HL-60 (cell line): ENCODE measurements around the gene RNASEL.

ENCODE experiments used
- DNase-seq, 2 experiments: peaks; one replicate each; pipeline ENCODE4 v3.0.0-alpha.2; 2010 to 2020; ENCODE audit warnings: low read depth in 1 of 2, low spot score in 1 of 2
- H3K27ac ChIP-seq: fragments of 250-450 bp; sonication (Bioruptor Pico); replicated peaks from 2 replicates; pipeline ENCODE4 v1.5.1; 2020; ENCODE audit warnings: mild to moderate bottlenecking, moderate library complexity
- H3K27me3 ChIP-seq: fragments of 250-450 bp; sonication (Bioruptor Pico); 2 replicates; pipeline ENCODE4 v1.5.1; 2021; ENCODE audit warnings: mild to moderate bottlenecking, moderate library complexity; ENCODE audit not compliant: insufficient read depth, poor library complexity, severe bottlenecking
- H3K4me3 ChIP-seq: replicated peaks from 2 replicates; pipeline ENCODE4 v1.5.1; 2011; ENCODE audit warnings: mild to moderate bottlenecking, control low read depth, low read length; ENCODE audit not compliant: insufficient read depth
- CTCF ChIP-seq: IDR thresholded peaks from one replicate; pipeline ENCODE4 v1.5.1; 2011; ENCODE audit warnings: low read length, control low read depth, inconsistent platforms; ENCODE audit not compliant: insufficient read depth
- GABPA ChIP-seq: IDR thresholded peaks from 2 replicates; pipeline ENCODE4 v1.6.1; 2012; ENCODE audit warnings: low read depth
- POLR2AphosphoS5 ChIP-seq: IDR thresholded peaks from 2 replicates; pipeline ENCODE4 v1.6.1; 2012; ENCODE audit warnings: low read depth
- SPI1 ChIP-seq: IDR thresholded peaks from 2 replicates; pipeline ENCODE4 v1.6.1; 2012; ENCODE audit warnings: low read depth, mild to moderate bottlenecking, borderline replicate concordance
- TF ChIP-seq, protein P1 (sequence below): IDR thresholded peaks from 2 replicates; pipeline ENCODE4 v1.6.1; 2012; ENCODE audit warnings: low read depth; ENCODE audit not compliant: insufficient replicate concordance

The RNASEL gene

GRCh38 chr1:182604175-182605164 is 15.4 kb upstream of the RNASEL start, which contains the start of gene RGS16:
TSS of gene RGS16 (minus strand) at chr1:182604389. CDS start at chr1:182604259, 130 bp downstream.
- Histone ChIP-seq H3K4me3 (peak within 1 kb of the TSS; percentile 62), H3K27me3 (no peaks in the 10 kb centered on the region), H3K27ac (peak within 1 kb of the TSS; percentile 19; the same call in 1 of the 2 replicates)
- peak; percentile 92 for TF ChIP-seq POLR2AphosphoS5
- TF ChIP-seq CTCF: no peak
- no peak for TF ChIP-seq SPI1
- TF ChIP-seq GABPA: no peak
- TF ChIP-seq, protein P1, sequence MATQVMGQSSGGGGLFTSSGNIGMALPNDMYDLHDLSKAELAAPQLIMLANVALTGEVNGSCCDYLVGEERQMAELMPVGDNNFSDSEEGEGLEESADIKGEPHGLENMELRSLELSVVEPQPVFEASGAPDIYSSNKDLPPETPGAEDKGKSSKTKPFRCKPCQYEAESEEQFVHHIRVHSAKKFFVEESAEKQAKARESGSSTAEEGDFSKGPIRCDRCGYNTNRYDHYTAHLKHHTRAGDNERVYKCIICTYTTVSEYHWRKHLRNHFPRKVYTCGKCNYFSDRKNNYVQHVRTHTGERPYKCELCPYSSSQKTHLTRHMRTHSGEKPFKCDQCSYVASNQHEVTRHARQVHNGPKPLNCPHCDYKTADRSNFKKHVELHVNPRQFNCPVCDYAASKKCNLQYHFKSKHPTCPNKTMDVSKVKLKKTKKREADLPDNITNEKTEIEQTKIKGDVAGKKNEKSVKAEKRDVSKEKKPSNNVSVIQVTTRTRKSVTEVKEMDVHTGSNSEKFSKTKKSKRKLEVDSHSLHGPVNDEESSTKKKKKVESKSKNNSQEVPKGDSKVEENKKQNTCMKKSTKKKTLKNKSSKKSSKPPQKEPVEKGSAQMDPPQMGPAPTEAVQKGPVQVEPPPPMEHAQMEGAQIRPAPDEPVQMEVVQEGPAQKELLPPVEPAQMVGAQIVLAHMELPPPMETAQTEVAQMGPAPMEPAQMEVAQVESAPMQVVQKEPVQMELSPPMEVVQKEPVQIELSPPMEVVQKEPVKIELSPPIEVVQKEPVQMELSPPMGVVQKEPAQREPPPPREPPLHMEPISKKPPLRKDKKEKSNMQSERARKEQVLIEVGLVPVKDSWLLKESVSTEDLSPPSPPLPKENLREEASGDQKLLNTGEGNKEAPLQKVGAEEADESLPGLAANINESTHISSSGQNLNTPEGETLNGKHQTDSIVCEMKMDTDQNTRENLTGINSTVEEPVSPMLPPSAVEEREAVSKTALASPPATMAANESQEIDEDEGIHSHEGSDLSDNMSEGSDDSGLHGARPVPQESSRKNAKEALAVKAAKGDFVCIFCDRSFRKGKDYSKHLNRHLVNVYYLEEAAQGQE: peak; percentile 62
- DNase-seq: peak; percentile 92 to 94

DNA sequence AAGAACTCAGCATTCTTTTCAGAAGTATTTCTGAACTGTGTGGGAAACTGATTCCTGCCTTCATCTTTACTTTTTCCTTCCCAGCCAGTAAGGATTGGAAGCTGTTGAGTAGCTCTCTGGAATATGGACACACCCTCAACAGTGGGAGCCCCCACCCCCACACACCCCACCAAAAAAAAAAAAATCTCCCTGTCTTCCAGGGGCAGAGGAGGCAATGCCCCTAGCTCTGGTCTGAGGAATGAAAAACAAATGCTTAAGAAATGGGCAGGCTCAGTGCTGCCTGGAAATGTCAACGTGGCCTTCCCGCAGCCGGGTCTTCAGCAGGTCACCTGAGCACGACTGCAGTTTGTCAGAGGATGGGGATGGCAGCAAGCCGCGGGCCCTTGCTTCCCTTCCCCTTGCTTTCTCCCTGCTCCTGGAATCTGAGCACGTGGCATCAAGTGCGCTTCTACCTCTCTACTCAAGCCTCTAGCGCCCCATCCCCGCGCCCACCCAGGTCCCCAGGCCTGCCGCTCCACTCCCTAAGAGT is 14.7 kb upstream of the RNASEL start:
- Histone ChIP-seq H3K27ac (peak overlapping the region; percentile 19; the same call in 1 of the 2 replicates), H3K27me3 (no peaks in the 10 kb centered on the region), H3K4me3 (peak overlapping the region; percentile 62)
- no peak for DNase-seq
- no peak for TF ChIP-seq GABPA

DNA sequence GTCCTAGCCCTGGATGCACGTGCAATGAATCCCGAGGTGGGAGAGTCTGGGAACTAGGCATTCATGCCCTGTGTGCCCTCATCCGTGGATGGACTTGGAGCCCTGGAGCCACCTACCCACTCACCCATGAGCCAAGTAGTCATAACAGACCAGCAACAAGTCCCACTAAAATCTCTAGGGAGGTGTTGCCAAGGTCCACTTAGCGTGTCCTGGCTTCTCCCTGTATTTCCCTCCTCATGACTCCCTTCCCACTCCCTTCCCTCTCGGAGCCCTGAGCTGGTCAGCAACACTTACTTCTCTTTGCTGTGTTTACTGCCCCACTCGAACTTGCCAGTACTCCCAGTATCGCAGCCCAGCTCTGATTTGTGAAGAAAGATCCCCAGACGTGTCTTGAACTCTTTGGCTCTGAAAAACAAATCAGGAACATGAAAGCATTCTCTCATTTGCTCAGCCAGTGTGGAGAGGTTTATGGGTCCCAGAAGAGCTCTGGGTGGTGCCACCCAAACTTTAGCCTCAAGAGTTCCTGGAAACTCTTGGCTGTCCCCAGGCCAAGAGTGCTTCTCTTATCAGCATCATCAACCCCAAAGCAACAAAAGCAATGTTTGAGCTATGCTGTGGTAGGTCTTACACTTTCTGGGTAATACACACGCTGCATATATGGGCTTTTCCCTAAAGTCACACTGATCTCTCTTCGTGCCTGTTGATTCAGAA is 14.0 kb upstream of the RNASEL start:
- no peak for DNase-seq
- H3K4me3 ChIP-seq: peak overlapping the region; percentile 62
- TF ChIP-seq CTCF: no peak
- TF ChIP-seq, protein P1: no peak
- no peak for TF ChIP-seq POLR2AphosphoS5
- no peak for TF ChIP-seq GABPA
- TF ChIP-seq SPI1: no peak
- H3K27ac ChIP-seq: no peak overlapping the region
- no peaks in the 10 kb centered on the region for H3K27me3 ChIP-seq

GRCh38 chr1:182601913-182602312 is 12.9 kb upstream of the RNASEL start:
- no peak overlapping the region for H3K4me3 ChIP-seq
- no peak for DNase-seq
- TF ChIP-seq POLR2AphosphoS5: no peak
- no peak for TF ChIP-seq CTCF
- no peak for TF ChIP-seq SPI1
- no peak for TF ChIP-seq GABPA
- TF ChIP-seq, protein P1: no peak
- H3K27me3 ChIP-seq: no peaks in the 10 kb centered on the region
- H3K27ac ChIP-seq: no peak overlapping the region
